ENCODE data around the gene CAPN9.
"Not testable (repeated sequence)": the region's sequence is repeated elsewhere in the genome, so short reads cannot be mapped to it uniquely, and the experiment has no call there.

CAPN9 gene

DNA sequence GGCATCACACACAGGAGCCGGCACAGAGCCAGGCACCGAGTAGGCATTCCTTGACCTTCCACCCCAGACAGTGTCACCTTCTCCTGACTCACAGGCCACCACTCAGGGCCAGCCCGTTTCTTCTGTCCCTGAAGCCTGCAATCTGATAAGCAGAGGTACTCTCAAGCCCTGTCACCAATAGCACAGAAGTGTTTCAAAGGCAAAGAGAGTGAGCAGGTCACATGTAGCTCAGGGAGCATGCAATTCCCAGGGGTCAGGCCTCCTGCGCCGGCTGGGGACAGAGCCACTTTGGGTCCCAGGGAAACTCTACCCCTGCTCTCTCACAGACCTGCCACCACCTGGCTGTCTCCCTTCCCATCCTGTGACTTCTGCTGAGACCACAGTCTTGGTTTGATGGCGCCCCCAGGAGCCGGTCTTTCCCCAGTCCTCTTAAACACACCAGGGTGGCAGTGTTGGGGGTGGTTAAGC, 13.2 kb downstream of the CAPN9 start:
- DNase-seq (ENCODE audit: insufficient read length, low spot score) (no peak), FAIRE-seq (no peak)
- TF ChIP-seq POLR2A (IDR thresholded peaks at IDR 0.05; ENCODE audit: low read depth, low read length), result no peak

DNA sequence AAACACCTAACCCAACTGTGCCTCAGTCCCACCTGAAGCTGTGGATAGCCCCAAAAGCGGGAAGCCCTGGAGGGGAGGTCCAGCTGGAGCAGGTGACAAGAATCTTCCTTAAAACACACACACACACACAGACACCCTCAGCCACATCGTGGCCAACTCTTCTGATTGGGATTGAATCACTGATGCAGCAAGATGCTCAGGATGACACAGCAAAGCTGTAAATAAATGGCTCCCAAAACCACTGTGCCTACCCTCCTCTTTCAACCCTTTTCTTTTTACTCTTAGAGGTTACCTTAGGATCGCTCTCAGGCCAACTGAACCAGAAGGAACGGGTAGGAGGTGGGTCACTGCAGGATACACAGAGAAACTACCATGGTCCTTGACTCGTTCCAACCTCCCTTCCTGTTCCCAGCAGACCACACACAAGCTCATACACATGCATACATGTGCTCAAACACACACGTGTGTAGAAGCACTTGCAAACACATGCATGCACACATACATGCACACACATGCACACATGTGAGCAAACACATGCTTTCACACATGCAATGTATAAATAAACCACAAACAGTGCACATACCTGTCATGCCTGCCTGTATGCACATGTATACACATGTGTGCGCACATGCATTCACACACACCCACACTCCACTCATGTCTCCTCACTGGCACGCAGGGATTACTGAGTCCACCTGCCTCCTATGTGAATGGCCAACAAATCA, 14.4 kb downstream of the CAPN9 start:
- FAIRE-seq (no peak), DNase-seq (ENCODE audit: insufficient read length, low spot score) (no peak)
- TF ChIP-seq POLR2A (IDR thresholded peaks at IDR 0.05; ENCODE audit: low read depth, low read length), result no peak

DNA sequence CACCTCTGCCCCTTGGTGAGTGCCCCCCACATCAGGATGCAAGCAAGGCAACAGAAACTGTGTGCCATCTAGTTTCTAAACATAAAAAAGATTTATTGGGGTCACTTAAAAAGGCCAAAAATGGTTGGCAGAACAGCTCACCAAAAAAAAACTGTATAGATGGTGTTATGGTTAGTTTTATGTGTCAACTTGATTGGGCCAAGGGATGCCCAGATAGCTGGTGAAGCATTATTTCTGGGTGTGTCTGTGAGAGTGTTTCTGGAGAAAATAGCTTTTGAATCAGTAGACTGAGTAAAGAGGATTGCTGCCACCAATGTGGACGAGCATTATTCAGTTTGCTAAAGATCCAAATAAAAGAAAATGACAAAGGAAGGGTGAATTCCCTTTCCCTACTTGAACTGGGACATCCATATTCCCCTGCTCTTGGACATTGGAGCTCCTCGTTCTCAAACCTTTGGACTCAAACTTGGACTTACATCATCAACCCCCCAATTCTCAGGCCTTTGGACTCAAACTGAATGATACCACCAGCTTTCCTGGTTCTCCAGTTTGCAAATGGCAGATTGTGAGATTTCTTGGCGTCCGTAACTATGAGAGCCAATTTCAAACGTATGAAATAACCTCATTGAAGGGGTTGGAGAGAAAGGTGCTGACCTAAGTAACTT, 16.9 kb downstream of the CAPN9 start:
- no peak for FAIRE-seq
- DNase-seq (ENCODE audit: insufficient read length, low spot score), result no peak
- no peak for TF ChIP-seq POLR2A (IDR thresholded peaks at IDR 0.05; ENCODE audit: low read depth, low read length)

DNA sequence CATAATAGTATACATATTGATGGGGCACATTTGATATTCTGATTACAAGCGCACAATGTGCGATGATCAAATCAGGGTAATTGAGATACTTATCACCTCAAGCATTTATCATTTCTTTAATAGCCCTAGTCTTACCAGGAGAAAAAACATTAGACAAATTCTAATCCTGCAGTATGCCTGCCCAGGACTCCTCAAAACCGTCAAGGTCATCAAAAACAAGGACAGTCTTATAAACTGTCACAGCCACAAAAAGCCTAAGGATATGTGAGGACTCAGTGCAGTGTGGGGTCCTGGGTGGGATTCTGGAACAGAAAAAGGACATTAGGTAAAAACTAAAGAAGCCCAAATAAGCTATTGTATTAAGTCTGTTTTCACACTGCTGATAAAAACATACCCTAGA, 19.1 kb downstream of the CAPN9 start:
- FAIRE-seq (no peak), DNase-seq (ENCODE audit: insufficient read length, low spot score) (no peak)

DNA sequence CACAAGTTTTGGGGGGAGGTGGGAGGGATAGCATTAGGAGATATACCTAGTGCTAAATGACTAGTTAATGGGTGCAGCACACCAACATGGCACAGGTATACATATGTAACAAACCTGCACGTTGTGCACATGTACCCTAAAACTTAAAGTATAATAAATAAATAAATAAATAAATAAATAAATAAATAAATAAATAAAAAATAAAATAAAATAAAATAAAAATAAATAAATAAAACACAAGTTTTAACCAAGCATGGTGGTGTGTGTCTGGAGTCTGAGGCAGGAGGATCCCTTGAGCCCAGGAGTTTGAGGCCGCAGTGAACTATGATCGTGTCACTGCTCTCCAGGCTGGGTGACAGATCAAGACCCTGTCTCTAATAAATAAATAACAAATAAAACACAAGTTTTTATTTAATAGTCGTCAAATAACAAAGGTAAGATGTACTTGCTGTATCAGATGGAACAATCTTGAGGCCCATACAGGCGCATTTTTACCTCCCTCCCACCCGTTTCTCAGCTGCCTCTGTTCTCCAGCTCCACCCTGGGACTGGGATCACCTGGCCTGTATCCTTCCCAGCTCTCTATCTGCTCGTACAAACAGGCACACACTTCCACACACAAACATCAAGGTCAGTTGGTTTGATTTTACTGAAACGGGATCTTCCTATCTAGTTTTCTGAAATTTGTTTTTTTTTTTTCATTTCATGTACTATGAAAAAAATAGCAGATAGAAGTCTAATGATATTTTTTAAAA, 20.8 kb downstream of the CAPN9 start:
- FAIRE-seq; DNase-seq (ENCODE audit: insufficient read length, low spot score): not testable (repeated sequence)

More for the DNA sequence above, 19.1 kb downstream of the CAPN9 start:
- no peak for TF ChIP-seq POLR2A (IDR thresholded peaks at IDR 0.05; ENCODE audit: low read depth, low read length)

DNA sequence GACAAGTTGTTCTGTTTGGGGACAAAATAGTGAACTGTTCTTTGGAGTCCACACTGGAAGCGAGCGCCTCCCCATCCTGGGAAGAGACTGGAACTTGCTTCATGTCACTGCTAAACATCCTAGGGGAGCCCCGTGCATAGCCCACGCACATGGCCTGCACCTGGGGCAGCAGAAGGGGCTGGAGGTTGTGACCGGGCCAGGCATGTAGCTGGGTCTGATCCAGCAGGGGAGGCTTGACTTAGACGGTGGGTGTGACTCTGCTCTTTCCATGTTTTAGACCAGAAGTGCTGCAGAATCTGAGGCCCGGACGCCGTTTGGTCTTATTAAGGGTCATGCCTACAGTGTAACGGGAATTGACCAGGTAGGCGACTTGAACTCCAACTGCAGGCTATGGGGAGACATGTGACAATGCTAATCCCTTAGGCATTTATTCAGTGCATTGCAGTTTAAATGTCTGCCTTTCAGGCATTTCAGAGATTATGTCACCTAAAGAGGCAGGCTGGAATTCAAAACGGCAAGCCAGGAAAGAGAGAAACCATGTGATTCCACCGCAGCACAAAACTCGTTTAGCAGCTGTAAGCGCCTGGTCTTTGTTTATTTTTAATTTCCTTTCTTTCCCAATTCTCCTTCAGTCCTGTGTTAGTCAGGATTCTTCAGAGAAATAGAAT, 21.8 kb downstream of the CAPN9 start:
- no peak for FAIRE-seq
- DNase-seq (ENCODE audit: insufficient read length, low spot score), result no peak
- TF ChIP-seq POLR2A (IDR thresholded peaks at IDR 0.05; ENCODE audit: low read depth, low read length), result no peak

DNA sequence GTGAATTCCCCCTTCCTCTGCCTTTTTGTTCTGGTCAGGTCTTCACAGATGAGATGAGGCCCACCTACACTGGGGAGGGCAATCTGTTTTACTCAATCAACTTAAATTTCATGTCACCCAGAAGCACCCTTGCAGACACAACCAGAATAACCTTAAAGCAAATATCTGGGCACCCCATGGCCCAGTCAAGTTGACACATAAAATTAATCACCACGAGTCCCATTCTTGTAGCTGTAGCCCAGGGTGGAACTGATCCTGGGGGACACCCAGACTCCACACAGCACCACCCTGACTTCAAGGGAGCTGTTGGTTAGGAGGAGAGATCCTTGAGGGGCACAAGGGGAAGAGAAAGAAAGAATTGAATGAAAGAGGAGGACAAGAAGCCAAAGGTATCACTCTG, 23.1 kb downstream of the CAPN9 start:
- FAIRE-seq, result no peak
- no peak for TF ChIP-seq POLR2A (IDR thresholded peaks at IDR 0.05; ENCODE audit: low read depth, low read length)
- DNase-seq (ENCODE audit: insufficient read length, low spot score), result no peak

DNA sequence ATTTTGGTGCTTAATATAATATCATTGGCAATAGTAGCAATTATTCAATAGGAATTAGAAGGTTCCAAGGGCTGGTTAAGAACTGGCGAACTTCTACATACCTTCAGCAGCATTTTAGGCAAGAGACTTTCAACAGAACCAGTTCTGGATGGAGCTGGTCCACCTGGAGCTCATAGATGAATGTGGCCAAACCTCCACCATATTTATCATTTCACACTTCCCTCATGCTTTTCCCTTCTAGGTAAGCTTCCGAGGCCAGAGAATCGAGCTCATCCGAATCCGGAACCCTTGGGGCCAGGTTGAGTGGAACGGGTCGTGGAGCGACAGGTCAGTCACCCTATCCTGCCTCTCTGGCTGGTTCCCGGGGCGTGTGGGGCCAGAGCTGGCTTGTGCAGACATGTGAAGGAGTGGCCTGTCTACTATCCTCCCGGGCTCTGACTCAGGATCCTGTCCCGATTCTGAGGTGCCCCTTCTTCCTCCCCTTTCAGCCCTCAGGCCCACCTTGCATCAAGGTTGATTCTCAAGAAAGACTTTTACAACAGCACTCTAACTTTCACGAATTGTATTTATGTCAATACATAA, 24.7 kb downstream of the CAPN9 start:
- no peak for FAIRE-seq
- TF ChIP-seq POLR2A (IDR thresholded peaks at IDR 0.05; ENCODE audit: low read depth, low read length), result no peak

DNA sequence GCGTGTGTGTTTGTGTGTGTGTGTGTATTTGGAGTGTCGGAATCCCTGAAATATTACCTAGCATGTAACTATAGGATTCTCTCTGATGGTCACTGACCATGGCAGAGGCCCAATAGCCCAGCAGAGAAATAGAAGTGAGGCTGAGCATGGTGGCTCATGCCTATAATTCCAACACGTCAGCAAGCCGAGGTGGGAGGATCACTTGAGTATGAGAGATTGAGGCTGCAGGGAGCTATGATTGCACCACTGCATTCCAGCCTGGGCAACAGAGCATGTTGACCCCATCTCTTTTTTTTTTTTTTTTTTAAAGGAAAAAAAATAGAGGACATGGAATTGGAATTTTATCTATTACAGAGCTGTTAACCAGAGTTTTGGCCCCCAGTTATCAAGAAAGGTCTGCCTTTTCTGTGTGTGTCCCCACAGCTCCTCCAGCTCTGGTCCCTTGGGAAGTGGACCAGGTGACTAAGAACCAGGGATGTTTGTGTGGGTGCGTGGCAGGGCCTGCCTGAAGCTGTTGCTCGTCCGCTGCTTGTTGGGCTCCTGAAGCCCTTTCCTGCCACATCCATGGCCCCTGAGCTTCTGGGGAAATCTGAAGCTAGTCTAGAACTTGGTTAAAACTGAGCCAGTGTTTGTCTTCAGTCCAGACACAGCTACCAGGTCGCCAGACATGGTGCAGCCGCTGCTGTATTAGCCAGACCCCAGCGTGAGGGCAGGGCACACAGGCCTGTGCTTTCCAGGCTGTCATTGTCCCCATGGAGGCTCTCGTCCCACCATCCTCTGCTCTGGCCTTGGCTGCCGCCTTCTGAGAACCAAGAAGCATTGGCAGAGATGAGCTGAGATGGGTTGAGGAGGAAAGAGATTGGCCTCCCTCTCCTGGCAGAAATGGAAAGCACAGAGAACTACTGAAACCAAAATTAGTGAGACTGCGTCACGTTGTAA, 25.5 kb downstream of the CAPN9 start:
- no peak for DNase-seq (ENCODE audit: insufficient read length, low spot score)
- no peak for TF ChIP-seq POLR2A (IDR thresholded peaks at IDR 0.05; ENCODE audit: low read depth, low read length)
- no peak for FAIRE-seq

More for the DNA sequence above, 24.7 kb downstream of the CAPN9 start:
- DNase-seq (ENCODE audit: insufficient read length, low spot score), result no peak

DNA sequence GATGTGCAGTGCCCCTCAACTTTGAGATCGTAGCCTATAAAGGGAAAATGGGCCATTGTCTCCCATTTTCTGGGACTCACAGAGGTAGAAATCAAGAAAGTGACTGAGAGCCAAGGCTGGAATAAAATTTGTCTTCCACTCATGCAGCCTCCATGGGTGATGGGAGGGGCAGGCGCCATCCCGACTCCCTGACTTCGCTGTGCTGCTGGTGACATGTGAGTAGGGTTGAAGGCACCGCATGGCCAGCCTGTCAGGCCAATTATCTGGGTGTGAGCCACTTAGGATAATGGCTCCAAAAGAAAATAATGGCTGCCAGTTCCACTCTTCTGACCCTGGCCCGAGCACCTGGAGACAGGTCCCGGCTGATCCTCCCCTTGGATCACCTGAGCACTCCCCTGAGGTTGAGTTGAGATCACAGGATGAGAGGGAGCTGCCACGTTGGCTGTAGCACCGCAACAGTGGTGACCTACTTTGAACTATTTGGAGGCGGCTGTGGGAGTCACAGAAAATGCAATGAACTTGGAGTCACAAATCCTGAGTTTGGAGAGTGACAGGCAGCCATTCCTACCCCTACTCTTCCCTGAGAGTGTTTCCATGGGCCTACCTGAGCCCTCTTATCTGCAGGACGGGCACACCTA, 26.3 kb downstream of the CAPN9 start:
- no peak for DNase-seq (ENCODE audit: insufficient read length, low spot score)
- no peak for FAIRE-seq
- no peak for TF ChIP-seq POLR2A (IDR thresholded peaks at IDR 0.05; ENCODE audit: low read depth, low read length)

DNA sequence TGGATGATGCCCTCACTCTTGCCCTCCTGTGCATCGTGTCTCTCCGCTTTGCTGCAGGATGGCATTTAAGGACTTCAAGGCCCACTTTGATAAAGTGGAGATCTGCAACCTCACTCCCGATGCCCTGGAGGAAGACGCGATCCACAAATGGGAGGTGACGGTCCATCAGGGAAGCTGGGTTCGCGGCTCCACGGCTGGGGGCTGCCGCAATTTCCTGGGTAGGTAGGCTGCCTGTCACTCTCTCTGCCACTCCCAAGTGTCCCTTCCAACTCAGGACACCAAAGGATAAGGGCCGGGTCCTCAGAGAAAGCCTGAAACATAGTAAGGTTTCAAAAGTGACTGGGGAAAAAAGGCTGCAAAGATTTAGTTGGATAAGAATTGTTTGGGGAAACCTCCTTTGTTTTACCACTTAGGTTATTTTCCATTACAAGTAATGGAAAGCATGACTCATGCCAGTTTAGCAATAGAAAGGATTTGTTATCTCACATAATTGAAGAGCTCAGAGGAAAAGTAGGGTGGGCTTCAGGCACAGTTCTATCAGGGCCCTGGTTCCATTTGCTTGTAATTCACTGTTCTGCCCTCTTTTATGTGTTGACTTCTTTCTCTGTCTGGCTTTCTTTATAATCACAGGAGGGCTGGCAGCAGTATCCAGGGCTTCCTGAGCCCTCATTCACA, 31.9 kb downstream of the CAPN9 start:
- FAIRE-seq, result no peak
- TF ChIP-seq POLR2A (IDR thresholded peaks at IDR 0.05; ENCODE audit: low read depth, low read length), result no peak
- no peak for DNase-seq (ENCODE audit: insufficient read length, low spot score)

DNA sequence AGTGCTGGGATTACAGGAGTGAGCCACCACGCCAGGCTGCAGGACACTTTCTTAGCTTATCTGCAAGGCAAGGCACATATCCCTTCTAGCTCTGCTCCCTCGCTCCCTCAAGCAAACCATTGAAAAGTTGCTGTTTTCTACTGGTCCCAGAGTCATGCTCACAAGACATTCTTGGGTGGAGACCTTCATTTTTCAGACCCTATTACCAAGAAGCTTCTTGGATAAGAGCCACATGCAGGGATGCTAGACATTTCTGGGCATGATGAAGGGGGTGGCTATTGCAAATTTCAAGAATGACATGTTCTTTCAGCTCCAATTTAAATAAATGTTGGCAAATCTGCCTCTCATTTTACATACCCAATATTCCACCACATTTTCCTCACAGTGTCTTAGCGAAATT, 33.9 kb downstream of the CAPN9 start:
- no peak for TF ChIP-seq POLR2A (IDR thresholded peaks at IDR 0.05; ENCODE audit: low read depth, low read length)
- FAIRE-seq, result no peak

More for the DNA sequence above, 33.9 kb downstream of the CAPN9 start:
- DNase-seq (ENCODE audit: insufficient read length, low spot score), result no peak

All from H54 (cell line).